Liver (tissue), 9 donors: Measurements from ENCODE around the gene FITM2. TPM values are rescaled to one million over a fixed set of nuclear protein-coding genes. Genes with fewer than 3 reads are reported as not detected.
A peak's percentile ranks its signal among the peaks of the same experiment; 100 is the strongest.

Experiments
- DNase-seq: peaks from one replicate; pipeline ENCODE4 v3.0.0-alpha.2; 2017; ENCODE audit warnings: low spot score
- H3K27ac ChIP-seq, 2 donors: one replicate each; pipeline ENCODE4 v1.7.0; 2013; ENCODE audit warnings: inconsistent platforms in 2 of 2, low read length in 2 of 2, control low read depth in 1 of 2, low read depth in 1 of 2, mild to moderate bottlenecking in 1 of 2
- H3K27me3 ChIP-seq, 4 donors: one replicate each; pipeline versions ENCODE4 v1.6.1 to v1.7.0; 2013; ENCODE audit warnings: low read length in 3 of 4, inconsistent platforms in 1 of 4, mild to moderate bottlenecking in 1 of 4, moderate library complexity in 1 of 4; ENCODE audit not compliant: control insufficient read depth in 4 of 4, insufficient read depth in 4 of 4
- H3K36me3 ChIP-seq, 4 donors: one replicate each; pipeline versions ENCODE4 v1.6.1 to v1.7.0; 2013; ENCODE audit warnings: low read length in 3 of 4, mild to moderate bottlenecking in 3 of 4, low read depth in 1 of 4, moderate library complexity in 1 of 4; ENCODE audit not compliant: control insufficient read depth in 4 of 4, insufficient read depth in 3 of 4
- H3K4me1 ChIP-seq, 4 donors: one replicate each; pipeline versions ENCODE4 v1.6.1 to v1.7.0; 2013; ENCODE audit warnings: low read length in 3 of 4, mild to moderate bottlenecking in 3 of 4, moderate library complexity in 1 of 4; ENCODE audit not compliant: control insufficient read depth in 4 of 4, insufficient read depth in 4 of 4
- H3K4me3 ChIP-seq, 3 donors: one replicate each; pipeline versions ENCODE4 v1.6.1 to v1.7.0; 2013; ENCODE audit warnings: low read length in 3 of 3, control low read depth in 1 of 3, low read depth in 1 of 3, mild to moderate bottlenecking in 1 of 3
- H3K9ac ChIP-seq, 2 donors: one replicate each; pipeline ENCODE4 v1.7.0; 2013; ENCODE audit warnings: low read length in 2 of 2, mild to moderate bottlenecking in 2 of 2, moderate library complexity in 2 of 2, control low read depth in 1 of 2, low read depth in 1 of 2
- H3K9me3 ChIP-seq, 4 donors: one replicate each; pipeline versions ENCODE4 v1.6.1 to v1.7.0; 2013; ENCODE audit warnings: low read length in 3 of 4; ENCODE audit not compliant: control insufficient read depth in 4 of 4
- EGR1 ChIP-seq, 2 donors: IDR thresholded peaks; 2 replicates each; pipeline ENCODE4 v1.6.1; 2016 to 2018; ENCODE audit warnings: antibody characterized with exemption in 2 of 2, low read depth in 2 of 2
- FOXA2 ChIP-seq: IDR thresholded peaks from 2 replicates; pipeline ENCODE4 v1.6.1; 2016; ENCODE audit warnings: antibody characterized with exemption
- GABPA ChIP-seq, 2 donors: IDR thresholded peaks in 1 of 2; conservative IDR thresholded peaks in 1 of 2; 2 replicates each; pipeline ENCODE4 v1.6.1; 2016; ENCODE audit warnings: antibody characterized with exemption in 2 of 2, mild to moderate bottlenecking in 1 of 2, moderate library complexity in 1 of 2
- HNF4A ChIP-seq, 2 donors: conservative IDR thresholded peaks; 2 replicates each; pipeline ENCODE4 v1.6.1; 2016; ENCODE audit warnings: antibody characterized with exemption in 2 of 2, mild to moderate bottlenecking in 2 of 2
- HNF4G ChIP-seq: IDR thresholded peaks from 2 replicates; pipeline ENCODE4 v1.6.1; 2016; ENCODE audit warnings: antibody characterized with exemption
- JUND ChIP-seq, 2 donors: IDR thresholded peaks; 2 replicates each; pipeline ENCODE4 v1.6.1; 2016; ENCODE audit warnings: antibody characterized with exemption in 2 of 2
- NR2F2 ChIP-seq: IDR thresholded peaks from 2 replicates; pipeline ENCODE4 v1.6.1; 2016; ENCODE audit warnings: antibody characterized with exemption
- RAD21 ChIP-seq, 2 donors: IDR thresholded peaks; 2 replicates each; pipeline ENCODE4 v1.6.1; 2016; ENCODE audit warnings: antibody characterized with exemption in 2 of 2, mild to moderate bottlenecking in 2 of 2
- RXRA ChIP-seq, 2 donors: IDR thresholded peaks; 2 replicates each; pipeline ENCODE4 v1.6.1; 2017 to 2018; ENCODE audit warnings: antibody characterized with exemption in 2 of 2, mild to moderate bottlenecking in 1 of 2
- SP1 ChIP-seq: IDR thresholded peaks from 2 replicates; pipeline ENCODE4 v1.6.1; 2018; ENCODE audit warnings: antibody characterized with exemption, mild to moderate bottlenecking
- YY1 ChIP-seq: IDR thresholded peaks from 2 replicates; pipeline ENCODE4 v1.6.1; 2016; ENCODE audit warnings: antibody characterized with exemption, mild to moderate bottlenecking
- WGBS: extraction: QIAGEN DNeasy Blood & Tissue Kit; methylation state at CpG from one replicate; pipeline ENCODE4 v1.1.7; 2013; 5-methylcytosine and 5-hydroxymethylcytosine counted together
- polyA plus RNA-seq, 2 donors: library from polyadenylated mRNA; stranded (reverse) in 1 of 2; unstranded in 1 of 2; fragments of 200-250 nt in 1 of 2; fragments of >200 nt in 1 of 2; fragmentation: Nextera tagmentation in 1 of 2; extraction: Ambion mirVana in 1 of 2; gene quantifications; one replicate each; pipeline versions ENCODE4 v1.2.1 to v1.2.3, GENCODE V29; 2013 to 2015
- total RNA-seq, 2 donors: library from RNA; depleted of rRNA; stranded (reverse); fragments of >200 nt; gene quantifications; one replicate each; pipeline ENCODE4 v1.2.3, GENCODE V29; 2014
- TF ChIP-seq, protein P1 (sequence below): IDR thresholded peaks from 2 replicates; pipeline ENCODE4 v1.6.1; 2016; ENCODE audit warnings: antibody characterized with exemption
- TF ChIP-seq, protein P2 (sequence below): IDR thresholded peaks from 2 replicates; pipeline ENCODE4 v1.6.1; 2016; ENCODE audit warnings: antibody characterized with exemption, mild to moderate bottlenecking
- TF ChIP-seq, protein P3 (sequence below): IDR thresholded peaks from 2 replicates; pipeline ENCODE4 v1.6.1; 2016; ENCODE audit warnings: antibody characterized with exemption
- TF ChIP-seq, protein P4 (sequence below): IDR thresholded peaks from 2 replicates; pipeline ENCODE4 v1.6.1; 2016; ENCODE audit warnings: antibody characterized with exemption
- donor health status: healthy.
- donor health status: healthy.
- donor health status: healthy.
- donor health status: healthy.
- donor health status: healthy.

The FITM2 gene
- total and polyA plus RNA-seq, 4 donors = 3.3 to 9.9 (median 3.9) TPM

DNA sequence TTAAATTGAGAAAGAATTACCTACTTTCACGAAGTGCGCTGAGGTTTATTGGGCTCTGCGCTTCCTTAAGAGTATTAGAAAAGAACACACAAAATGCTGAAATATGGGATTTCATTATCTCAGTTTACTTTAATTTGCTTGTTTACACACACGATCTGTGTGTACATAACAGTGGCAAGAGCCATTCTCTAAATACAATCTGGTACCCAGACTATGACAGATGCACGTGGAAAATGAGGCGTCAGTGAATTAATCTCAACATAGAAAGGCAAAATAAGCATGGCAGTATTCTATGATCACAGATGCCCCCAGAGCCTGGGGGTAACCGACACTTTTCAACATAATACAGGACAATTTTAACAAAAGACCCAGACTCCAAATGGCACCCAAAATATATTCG lies 8.3 kb downstream of the FITM2 start:
- Histone ChIP-seq H3K4me3 (no peak overlapping the region), H3K9ac (no peak overlapping the region), H3K27ac (no peak overlapping the region), H3K4me1 (peaks cover 0 to 4% (median 0%) of the 10 kb centered on the region in 4 donors), H3K36me3 (peaks cover 0 to 4% (median 3%) of the 10 kb centered on the region in 4 donors), H3K27me3 (no peaks in the 10 kb centered on the region), H3K9me3 (no peaks in the 10 kb centered on the region)
- TF ChIP-seq, protein P1, sequence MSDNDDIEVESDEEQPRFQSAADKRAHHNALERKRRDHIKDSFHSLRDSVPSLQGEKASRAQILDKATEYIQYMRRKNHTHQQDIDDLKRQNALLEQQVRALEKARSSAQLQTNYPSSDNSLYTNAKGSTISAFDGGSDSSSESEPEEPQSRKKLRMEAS = no peak
- TF ChIP-seq EGR1 (IDR thresholded peaks at IDR 0.05; ENCODE audit: low read depth in 2 of 2) = no peak
- no peak for TF ChIP-seq FOXA2
- TF ChIP-seq HNF4G = no peak
- no peak for DNase-seq
- 82% methylated on average over 8 of the region's 8 CpGs for WGBS

DNA sequence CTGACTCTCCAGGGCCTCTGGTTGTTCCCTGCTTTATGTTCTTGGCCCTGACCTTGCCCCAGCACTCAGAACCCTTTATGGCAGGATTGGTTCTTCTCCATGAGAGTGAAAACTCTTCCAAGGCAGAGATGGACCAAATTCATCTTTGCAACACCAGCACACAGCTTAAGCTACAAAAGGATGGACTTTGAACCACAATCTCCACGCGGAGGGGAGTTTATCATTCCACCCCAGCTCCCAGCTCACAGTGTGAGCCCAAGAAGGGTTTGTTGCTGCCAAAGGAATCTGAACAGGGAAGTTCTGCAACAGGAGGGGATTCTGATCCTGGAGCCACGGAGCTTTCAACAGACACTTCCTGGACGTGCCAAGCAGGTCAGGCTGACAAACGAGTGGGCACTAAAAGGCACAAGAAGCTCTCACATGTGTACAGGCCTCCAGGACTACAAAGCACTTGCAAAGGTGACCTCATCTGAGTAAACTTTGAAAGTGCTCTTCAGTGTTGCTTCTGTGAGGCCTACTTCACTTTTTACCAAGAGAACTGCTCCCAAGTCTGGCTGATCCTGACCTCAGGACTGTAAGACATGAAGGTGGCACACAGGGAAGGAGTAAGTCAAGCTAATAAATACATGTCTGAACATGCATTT lies 8.9 kb downstream of the FITM2 start:
- TF ChIP-seq HNF4A (conservative IDR thresholded peaks at IDR 0.05) = peak; percentile 78 to 80
- TF ChIP-seq JUND (IDR thresholded peaks at IDR 0.05) = peak; percentile 64 to 66
- TF ChIP-seq, protein P1 = no peak
- TF ChIP-seq, protein P2, sequence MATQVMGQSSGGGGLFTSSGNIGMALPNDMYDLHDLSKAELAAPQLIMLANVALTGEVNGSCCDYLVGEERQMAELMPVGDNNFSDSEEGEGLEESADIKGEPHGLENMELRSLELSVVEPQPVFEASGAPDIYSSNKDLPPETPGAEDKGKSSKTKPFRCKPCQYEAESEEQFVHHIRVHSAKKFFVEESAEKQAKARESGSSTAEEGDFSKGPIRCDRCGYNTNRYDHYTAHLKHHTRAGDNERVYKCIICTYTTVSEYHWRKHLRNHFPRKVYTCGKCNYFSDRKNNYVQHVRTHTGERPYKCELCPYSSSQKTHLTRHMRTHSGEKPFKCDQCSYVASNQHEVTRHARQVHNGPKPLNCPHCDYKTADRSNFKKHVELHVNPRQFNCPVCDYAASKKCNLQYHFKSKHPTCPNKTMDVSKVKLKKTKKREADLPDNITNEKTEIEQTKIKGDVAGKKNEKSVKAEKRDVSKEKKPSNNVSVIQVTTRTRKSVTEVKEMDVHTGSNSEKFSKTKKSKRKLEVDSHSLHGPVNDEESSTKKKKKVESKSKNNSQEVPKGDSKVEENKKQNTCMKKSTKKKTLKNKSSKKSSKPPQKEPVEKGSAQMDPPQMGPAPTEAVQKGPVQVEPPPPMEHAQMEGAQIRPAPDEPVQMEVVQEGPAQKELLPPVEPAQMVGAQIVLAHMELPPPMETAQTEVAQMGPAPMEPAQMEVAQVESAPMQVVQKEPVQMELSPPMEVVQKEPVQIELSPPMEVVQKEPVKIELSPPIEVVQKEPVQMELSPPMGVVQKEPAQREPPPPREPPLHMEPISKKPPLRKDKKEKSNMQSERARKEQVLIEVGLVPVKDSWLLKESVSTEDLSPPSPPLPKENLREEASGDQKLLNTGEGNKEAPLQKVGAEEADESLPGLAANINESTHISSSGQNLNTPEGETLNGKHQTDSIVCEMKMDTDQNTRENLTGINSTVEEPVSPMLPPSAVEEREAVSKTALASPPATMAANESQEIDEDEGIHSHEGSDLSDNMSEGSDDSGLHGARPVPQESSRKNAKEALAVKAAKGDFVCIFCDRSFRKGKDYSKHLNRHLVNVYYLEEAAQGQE = no peak
- peak; percentile 40 for TF ChIP-seq SP1
- peak; percentile 34 for TF ChIP-seq HNF4G
- TF ChIP-seq, protein P3, sequence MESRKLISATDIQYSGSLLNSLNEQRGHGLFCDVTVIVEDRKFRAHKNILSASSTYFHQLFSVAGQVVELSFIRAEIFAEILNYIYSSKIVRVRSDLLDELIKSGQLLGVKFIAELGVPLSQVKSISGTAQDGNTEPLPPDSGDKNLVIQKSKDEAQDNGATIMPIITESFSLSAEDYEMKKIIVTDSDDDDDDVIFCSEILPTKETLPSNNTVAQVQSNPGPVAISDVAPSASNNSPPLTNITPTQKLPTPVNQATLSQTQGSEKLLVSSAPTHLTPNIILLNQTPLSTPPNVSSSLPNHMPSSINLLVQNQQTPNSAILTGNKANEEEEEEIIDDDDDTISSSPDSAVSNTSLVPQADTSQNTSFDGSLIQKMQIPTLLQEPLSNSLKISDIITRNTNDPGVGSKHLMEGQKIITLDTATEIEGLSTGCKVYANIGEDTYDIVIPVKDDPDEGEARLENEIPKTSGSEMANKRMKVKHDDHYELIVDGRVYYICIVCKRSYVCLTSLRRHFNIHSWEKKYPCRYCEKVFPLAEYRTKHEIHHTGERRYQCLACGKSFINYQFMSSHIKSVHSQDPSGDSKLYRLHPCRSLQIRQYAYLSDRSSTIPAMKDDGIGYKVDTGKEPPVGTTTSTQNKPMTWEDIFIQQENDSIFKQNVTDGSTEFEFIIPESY = no peak
- no peak for TF ChIP-seq YY1
- DNase-seq = no peak
- WGBS = 37% methylated on average over 5 of the region's 5 CpGs
- no peaks in the 10 kb centered on the region for H3K9me3 ChIP-seq
- H3K27me3 ChIP-seq = no peaks in the 10 kb centered on the region
- no peak overlapping the region for H3K9ac ChIP-seq
- H3K27ac ChIP-seq = no peak overlapping the region
- peaks cover 0 to 4% (median 3%) of the 10 kb centered on the region in 4 donors for H3K36me3 ChIP-seq
- H3K4me3 ChIP-seq = no peak overlapping the region
- peaks cover 0 to 4% (median 0%) of the 10 kb centered on the region in 4 donors for H3K4me1 ChIP-seq

DNA sequence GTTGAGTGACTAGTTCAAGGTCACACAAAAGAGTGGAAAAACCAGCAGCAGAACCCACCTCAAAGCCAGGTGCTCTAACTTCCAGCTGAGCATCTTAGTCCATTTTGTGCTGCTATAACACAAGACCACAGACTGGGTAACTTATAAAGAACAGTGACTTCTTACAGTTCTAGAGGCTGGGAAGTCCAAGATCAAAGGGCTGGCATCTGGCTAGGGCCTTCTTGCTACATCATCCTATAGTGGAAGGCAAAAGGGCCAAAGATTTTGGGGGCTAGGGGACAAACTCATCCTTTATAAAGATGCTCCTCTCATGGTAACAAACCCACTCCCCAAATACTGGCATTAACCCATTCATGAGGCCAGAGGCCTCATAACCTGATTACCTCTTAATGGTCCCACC lies 9.7 kb downstream of the FITM2 start:
- H3K27ac ChIP-seq = no peak overlapping the region
- H3K4me3 ChIP-seq = no peak overlapping the region
- H3K9me3 ChIP-seq = no peaks in the 10 kb centered on the region
- peaks cover 0 to 4% (median 0%) of the 10 kb centered on the region in 4 donors for H3K4me1 ChIP-seq
- no peaks in the 10 kb centered on the region for H3K27me3 ChIP-seq
- peaks cover 0 to 2% (median 0%) of the 10 kb centered on the region in 4 donors for H3K36me3 ChIP-seq
- DNase-seq = no peak
- H3K9ac ChIP-seq = no peak overlapping the region
- TF ChIP-seq, protein P4, sequence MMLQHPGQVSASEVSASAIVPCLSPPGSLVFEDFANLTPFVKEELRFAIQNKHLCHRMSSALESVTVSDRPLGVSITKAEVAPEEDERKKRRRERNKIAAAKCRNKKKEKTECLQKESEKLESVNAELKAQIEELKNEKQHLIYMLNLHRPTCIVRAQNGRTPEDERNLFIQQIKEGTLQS = no peak
- TF ChIP-seq HNF4G (no peak), GABPA (IDR thresholded peaks at IDR 0.05 in 1 of 2, conservative IDR thresholded peaks at IDR 0.05 in 1 of 2) (no peak), NR2F2 (no peak), FOXA2 (no peak), RAD21 (IDR thresholded peaks at IDR 0.05) (no peak), RXRA (IDR thresholded peaks at IDR 0.05) (no peak), SP1 (no peak)
- TF ChIP-seq, protein P2 = no peak
- TF ChIP-seq, protein P3 = no peak
